ENCODE measurements around the gene SOS2.

The SOS2 gene

GRCh38 chr14:50229681-50230080, 1.7 kb downstream of the SOS2 start:
- H3K27ac ChIP-seq (ENCODE audit: low read depth, low read length), result no peak overlapping the region
- no peaks in the 10 kb centered on the region for H3K36me3 ChIP-seq (ENCODE audit: control insufficient read depth in 1 of 2, insufficient read depth in 2 of 2, low read length in 2 of 2)
- H3K4me3 ChIP-seq (ENCODE audit: low read depth in 1 of 2, low read length in 2 of 2), result peak overlapping the region; percentile 78 to 85
- H3K9ac ChIP-seq (ENCODE audit: low read depth in 1 of 2, low read length in 2 of 2), result peak overlapping the region; percentile 16 to 93
- H3K27me3 ChIP-seq (ENCODE audit: control insufficient read depth in 1 of 2, insufficient read depth in 2 of 2, low read length in 2 of 2), result no peaks in the 10 kb centered on the region
- H3K9me3 ChIP-seq (ENCODE audit: control insufficient read depth in 1 of 2, low read length in 2 of 2), result no peaks in the 10 kb centered on the region
- H3K4me1 ChIP-seq (ENCODE audit: control insufficient read depth in 1 of 2, insufficient read depth in 2 of 2, low read length in 2 of 2), result peaks cover 27 to 39% of the 10 kb centered on the region in 2 donors

- Histone ChIP-seq H3K27me3 (ENCODE audit: control insufficient read depth in 1 of 2, insufficient read depth in 2 of 2, low read length in 2 of 2) (no peaks in the 10 kb centered on the region), H3K9me3 (ENCODE audit: control insufficient read depth in 1 of 2, low read length in 2 of 2) (no peaks in the 10 kb centered on the region), H3K9ac (ENCODE audit: low read depth in 1 of 2, low read length in 2 of 2) (no peak overlapping the region), H3K4me1 (ENCODE audit: control insufficient read depth in 1 of 2, insufficient read depth in 2 of 2, low read length in 2 of 2) (peaks cover 27 to 39% of the 10 kb centered on the region in 2 donors), H3K4me3 (ENCODE audit: low read depth in 1 of 2, low read length in 2 of 2) (no peak overlapping the region), H3K27ac (ENCODE audit: low read depth, low read length) (no peak overlapping the region), H3K36me3 (ENCODE audit: control insufficient read depth in 1 of 2, insufficient read depth in 2 of 2, low read length in 2 of 2) (no peaks in the 10 kb centered on the region)
These were observed 3.1 kb downstream of the SOS2 start for GRCh38 chr14:50228313-50228712.

GRCh38 chr14:50225974-50226297, 5.4 kb downstream of the SOS2 start:
- Histone ChIP-seq H3K4me1 (ENCODE audit: control insufficient read depth in 1 of 2, insufficient read depth in 2 of 2, low read length in 2 of 2) (peaks cover 23 to 34% of the 10 kb centered on the region in 2 donors), H3K27me3 (ENCODE audit: control insufficient read depth in 1 of 2, insufficient read depth in 2 of 2, low read length in 2 of 2) (no peaks in the 10 kb centered on the region), H3K27ac (ENCODE audit: low read depth, low read length) (peak overlapping the region; percentile 24), H3K4me3 (ENCODE audit: low read depth in 1 of 2, low read length in 2 of 2) (peak overlapping the region in 1 of 2 donors; percentile 30), H3K9me3 (ENCODE audit: control insufficient read depth in 1 of 2, low read length in 2 of 2) (no peaks in the 10 kb centered on the region), H3K9ac (ENCODE audit: low read depth in 1 of 2, low read length in 2 of 2) (no peak overlapping the region), H3K36me3 (ENCODE audit: control insufficient read depth in 1 of 2, insufficient read depth in 2 of 2, low read length in 2 of 2) (no peaks in the 10 kb centered on the region)

DNA sequence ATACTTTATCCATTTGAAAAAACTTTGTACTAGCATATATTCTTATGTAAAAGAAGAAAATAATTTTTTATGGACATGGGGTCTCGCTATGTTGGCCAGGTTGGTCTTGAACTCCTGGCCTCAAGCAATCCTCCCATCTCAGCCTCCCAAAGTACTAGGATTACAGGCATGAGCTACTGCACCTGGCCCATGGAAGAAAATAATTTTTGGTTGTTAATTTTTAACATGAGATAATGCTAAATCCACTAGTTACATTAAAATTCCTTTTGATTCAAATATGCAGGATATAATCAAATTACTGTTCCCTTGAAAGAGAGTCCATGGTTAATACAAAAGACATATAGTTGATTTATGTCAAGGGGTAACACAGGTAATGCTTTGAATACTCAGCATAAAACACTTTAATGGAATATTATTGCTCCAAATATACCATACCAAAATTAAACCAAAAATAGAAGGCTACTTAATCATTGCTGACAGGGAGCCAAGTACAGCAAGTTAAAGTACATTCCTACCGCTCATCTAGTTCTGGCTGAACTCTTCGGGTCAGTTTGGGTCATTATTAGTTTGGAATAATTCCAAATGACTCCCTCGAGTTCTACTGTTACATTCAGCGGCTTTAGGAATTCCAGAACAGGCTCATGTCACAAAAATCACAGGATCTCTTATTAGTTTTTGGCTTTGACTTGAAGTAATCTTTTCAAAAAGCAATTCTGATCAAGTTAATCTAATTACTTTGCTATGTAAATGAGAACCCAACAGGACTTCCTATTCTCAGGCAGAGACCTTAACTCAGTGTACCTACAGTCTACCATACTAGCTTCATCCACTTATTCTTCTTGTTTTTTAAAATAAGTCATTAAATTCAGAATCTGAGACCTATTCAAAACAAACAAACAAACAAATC, 6.1 kb downstream of the SOS2 start:
- H3K4me3 ChIP-seq (ENCODE audit: low read depth in 1 of 2, low read length in 2 of 2), result peak overlapping the region; percentile 0 to 30

GRCh38 chr14:50222055-50222613, 9.2 kb downstream of the SOS2 start:
- Histone ChIP-seq H3K27ac (ENCODE audit: low read depth, low read length) (no peak overlapping the region), H3K9me3 (ENCODE audit: control insufficient read depth in 1 of 2, low read length in 2 of 2) (no peaks in the 10 kb centered on the region), H3K27me3 (ENCODE audit: control insufficient read depth in 1 of 2, insufficient read depth in 2 of 2, low read length in 2 of 2) (no peaks in the 10 kb centered on the region), H3K9ac (ENCODE audit: low read depth in 1 of 2, low read length in 2 of 2) (no peak overlapping the region), H3K4me3 (ENCODE audit: low read depth in 1 of 2, low read length in 2 of 2) (no peak overlapping the region), H3K4me1 (ENCODE audit: control insufficient read depth in 1 of 2, insufficient read depth in 2 of 2, low read length in 2 of 2) (peaks cover 15 to 17% of the 10 kb centered on the region in 2 donors), H3K36me3 (ENCODE audit: control insufficient read depth in 1 of 2, insufficient read depth in 2 of 2, low read length in 2 of 2) (no peaks in the 10 kb centered on the region)

More for the DNA sequence above, 6.1 kb downstream of the SOS2 start:
- Histone ChIP-seq H3K9ac (ENCODE audit: low read depth in 1 of 2, low read length in 2 of 2) (no peak overlapping the region), H3K4me1 (ENCODE audit: control insufficient read depth in 1 of 2, insufficient read depth in 2 of 2, low read length in 2 of 2) (peaks cover 23 to 34% of the 10 kb centered on the region in 2 donors), H3K27ac (ENCODE audit: low read depth, low read length) (peak overlapping the region; percentile 24), H3K27me3 (ENCODE audit: control insufficient read depth in 1 of 2, insufficient read depth in 2 of 2, low read length in 2 of 2) (no peaks in the 10 kb centered on the region), H3K36me3 (ENCODE audit: control insufficient read depth in 1 of 2, insufficient read depth in 2 of 2, low read length in 2 of 2) (no peaks in the 10 kb centered on the region), H3K9me3 (ENCODE audit: control insufficient read depth in 1 of 2, low read length in 2 of 2) (no peaks in the 10 kb centered on the region)

- Histone ChIP-seq H3K9me3 (ENCODE audit: control insufficient read depth in 1 of 2, low read length in 2 of 2) (no peaks in the 10 kb centered on the region), H3K27me3 (ENCODE audit: control insufficient read depth in 1 of 2, insufficient read depth in 2 of 2, low read length in 2 of 2) (no peaks in the 10 kb centered on the region), H3K36me3 (ENCODE audit: control insufficient read depth in 1 of 2, insufficient read depth in 2 of 2, low read length in 2 of 2) (no peaks in the 10 kb centered on the region), H3K9ac (ENCODE audit: low read depth in 1 of 2, low read length in 2 of 2) (no peak overlapping the region), H3K4me3 (ENCODE audit: low read depth in 1 of 2, low read length in 2 of 2) (no peak overlapping the region), H3K27ac (ENCODE audit: low read depth, low read length) (no peak overlapping the region), H3K4me1 (ENCODE audit: control insufficient read depth in 1 of 2, insufficient read depth in 2 of 2, low read length in 2 of 2) (no peaks in the 10 kb centered on the region)
These were observed 12.9 kb downstream of the SOS2 start for GRCh38 chr14:50218501-50218900.

DNA sequence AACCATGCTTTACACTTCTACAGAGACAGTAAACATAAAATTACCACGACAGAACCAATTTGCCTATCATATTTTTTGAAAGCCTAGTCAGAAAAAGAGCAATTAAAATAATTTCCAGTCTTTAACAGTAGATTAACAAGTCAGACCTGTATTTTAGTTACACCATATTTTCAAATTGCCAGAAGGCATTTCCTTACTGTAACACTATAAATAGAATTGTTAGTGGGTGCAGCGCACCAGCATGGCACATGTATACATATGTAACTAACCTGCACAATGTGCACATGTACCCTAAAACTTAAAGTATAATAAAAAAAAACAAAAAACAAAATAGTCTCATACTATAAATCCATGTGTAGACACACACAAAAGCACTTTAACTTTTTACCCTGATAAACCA, 16.0 kb downstream of the SOS2 start:
- no peak overlapping the region for H3K27ac ChIP-seq (ENCODE audit: low read depth, low read length)
- no peaks in the 10 kb centered on the region for H3K27me3 ChIP-seq (ENCODE audit: control insufficient read depth in 1 of 2, insufficient read depth in 2 of 2, low read length in 2 of 2)
- H3K4me3 ChIP-seq (ENCODE audit: low read depth in 1 of 2, low read length in 2 of 2), result no peak overlapping the region
- H3K36me3 ChIP-seq (ENCODE audit: control insufficient read depth in 1 of 2, insufficient read depth in 2 of 2, low read length in 2 of 2), result no peaks in the 10 kb centered on the region
- H3K4me1 ChIP-seq (ENCODE audit: control insufficient read depth in 1 of 2, insufficient read depth in 2 of 2, low read length in 2 of 2), result peaks cover 0 to 3% of the 10 kb centered on the region in 2 donors
- H3K9me3 ChIP-seq (ENCODE audit: control insufficient read depth in 1 of 2, low read length in 2 of 2), result no peaks in the 10 kb centered on the region
- no peak overlapping the region for H3K9ac ChIP-seq (ENCODE audit: low read depth in 1 of 2, low read length in 2 of 2)

- Histone ChIP-seq H3K4me3 (ENCODE audit: low read depth in 1 of 2, low read length in 2 of 2) (no peak overlapping the region), H3K36me3 (ENCODE audit: control insufficient read depth in 1 of 2, insufficient read depth in 2 of 2, low read length in 2 of 2) (no peaks in the 10 kb centered on the region), H3K4me1 (ENCODE audit: control insufficient read depth in 1 of 2, insufficient read depth in 2 of 2, low read length in 2 of 2) (peaks cover 0 to 3% of the 10 kb centered on the region in 2 donors), H3K9me3 (ENCODE audit: control insufficient read depth in 1 of 2, low read length in 2 of 2) (no peaks in the 10 kb centered on the region), H3K27me3 (ENCODE audit: control insufficient read depth in 1 of 2, insufficient read depth in 2 of 2, low read length in 2 of 2) (no peaks in the 10 kb centered on the region), H3K9ac (ENCODE audit: low read depth in 1 of 2, low read length in 2 of 2) (no peak overlapping the region), H3K27ac (ENCODE audit: low read depth, low read length) (no peak overlapping the region)
These were observed 17.6 kb downstream of the SOS2 start for GRCh38 chr14:50213795-50214194.

GRCh38 chr14:50212726-50213125, 18.7 kb downstream of the SOS2 start:
- Histone ChIP-seq H3K36me3 (ENCODE audit: control insufficient read depth in 1 of 2, insufficient read depth in 2 of 2, low read length in 2 of 2) (no peaks in the 10 kb centered on the region), H3K27me3 (ENCODE audit: control insufficient read depth in 1 of 2, insufficient read depth in 2 of 2, low read length in 2 of 2) (no peaks in the 10 kb centered on the region), H3K9ac (ENCODE audit: low read depth in 1 of 2, low read length in 2 of 2) (no peak overlapping the region), H3K9me3 (ENCODE audit: control insufficient read depth in 1 of 2, low read length in 2 of 2) (no peaks in the 10 kb centered on the region), H3K4me1 (ENCODE audit: control insufficient read depth in 1 of 2, insufficient read depth in 2 of 2, low read length in 2 of 2) (peaks cover 0 to 3% of the 10 kb centered on the region in 2 donors), H3K4me3 (ENCODE audit: low read depth in 1 of 2, low read length in 2 of 2) (no peak overlapping the region), H3K27ac (ENCODE audit: low read depth, low read length) (no peak overlapping the region)

DNA sequence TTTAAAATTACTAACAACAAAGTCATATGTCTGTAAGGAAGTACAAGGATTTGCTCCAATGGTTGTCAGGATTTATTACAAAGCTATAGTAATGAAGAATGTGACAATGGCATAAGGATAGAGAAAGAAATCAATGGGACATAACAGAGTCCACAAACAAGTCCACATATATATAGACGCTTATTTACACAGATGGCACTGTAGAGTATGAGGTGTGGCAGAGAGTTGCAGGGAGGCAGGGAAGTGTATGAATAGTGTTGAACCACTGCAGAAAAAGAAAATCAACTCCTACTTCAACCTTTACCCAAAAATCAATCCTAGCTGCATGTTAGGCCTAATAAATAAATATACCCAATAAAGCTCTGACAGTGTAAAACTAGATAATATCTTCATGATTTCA, 21.3 kb downstream of the SOS2 start:
- Histone ChIP-seq H3K27ac (ENCODE audit: low read depth, low read length) (no peak overlapping the region), H3K9me3 (ENCODE audit: control insufficient read depth in 1 of 2, low read length in 2 of 2) (no peaks in the 10 kb centered on the region), H3K4me1 (ENCODE audit: control insufficient read depth in 1 of 2, insufficient read depth in 2 of 2, low read length in 2 of 2) (peaks cover 0 to 3% of the 10 kb centered on the region in 2 donors), H3K4me3 (ENCODE audit: low read depth in 1 of 2, low read length in 2 of 2) (no peak overlapping the region), H3K36me3 (ENCODE audit: control insufficient read depth in 1 of 2, insufficient read depth in 2 of 2, low read length in 2 of 2) (no peaks in the 10 kb centered on the region), H3K9ac (ENCODE audit: low read depth in 1 of 2, low read length in 2 of 2) (no peak overlapping the region), H3K27me3 (ENCODE audit: control insufficient read depth in 1 of 2, insufficient read depth in 2 of 2, low read length in 2 of 2) (no peaks in the 10 kb centered on the region)
